HEK293 (cell line): ENCODE data around the gene WAC.

Source experiments
- CTCF ChIA-PET: fragments of 350-600 bp; formaldehyde crosslinking; extraction: SDS; loops from one replicate; lab custom pipeline; 2021; ENCODE audit warnings: antibody characterized with exemption; lab: Yijun Ruan, JAX
- POLR2A ChIA-PET: fragments of 300-600 bp; formaldehyde crosslinking; extraction: SDS; loops from one replicate; lab custom pipeline; 2020; ENCODE audit warnings: antibody characterized with exemption, inconsistent platforms; lab: Yijun Ruan, JAX
- H3K27ac ChIP-seq: fragments of 200-500 bp; sonication (Bioruptor generic); 2 replicates; pipeline ENCODE4 v1.5.1; 2014; ENCODE audit warnings: low read depth, low read length, control low read depth, inconsistent platforms; ENCODE audit errors: extremely low read depth
- H3K36me3 ChIP-seq, 2 experiments: fragments of 200-500 bp in 1 of 2; sonication (Bioruptor generic) in 1 of 2; 1 replicate in 1 of 2; 2 replicates in 1 of 2; pipeline ENCODE4 v1.5.1; 2014 to 2017; ENCODE audit warnings: inconsistent platforms in 2 of 2, low read length in 2 of 2; ENCODE audit not compliant: control insufficient read depth in 2 of 2, insufficient read depth in 1 of 2
- H3K4me1 ChIP-seq: fragments of 200-500 bp; sonication (Bioruptor generic); 2 replicates; pipeline ENCODE4 v1.5.1; 2014; ENCODE audit warnings: mild to moderate bottlenecking, low read length, inconsistent platforms; ENCODE audit not compliant: control insufficient read depth, insufficient read depth
- H3K4me3 ChIP-seq: 2 replicates; pipeline ENCODE4 v1.5.1; 2011; ENCODE audit warnings: low read depth, mild to moderate bottlenecking, control low read depth, low read length, moderate library complexity
- H3K9me3 ChIP-seq: fragments of 200-500 bp; sonication (Bioruptor generic); 2 replicates; pipeline ENCODE4 v1.5.1; 2014; ENCODE audit warnings: low read depth, low read length, inconsistent platforms; ENCODE audit not compliant: control insufficient read depth, insufficient read depth
- KLF9 ChIP-seq: fragments of 450-650 bp; formaldehyde crosslinking; IDR thresholded peaks from 2 replicates; pipeline ENCODE4 v1.5.1; 2016; ENCODE audit warnings: missing biosample characterization, missing genetic modification characterization, low read depth
- MYNN ChIP-seq: fragments of 450-650 bp; formaldehyde crosslinking; IDR thresholded peaks from 2 replicates; pipeline ENCODE4 v1.5.1; 2016; ENCODE audit warnings: missing biosample characterization, missing genetic modification characterization, borderline replicate concordance
- OVOL3 ChIP-seq: fragments of 450-650 bp; formaldehyde crosslinking; IDR thresholded peaks from 2 replicates; pipeline ENCODE4 v1.5.1; 2016; ENCODE audit warnings: missing biosample characterization, missing genetic modification characterization
- PRDM6 ChIP-seq: fragments of 450-650 bp; formaldehyde crosslinking; IDR thresholded peaks from 2 replicates; pipeline ENCODE4 v1.5.1; 2017; ENCODE audit warnings: missing biosample characterization, missing genetic modification characterization
- ZNF155 ChIP-seq: fragments of 450-650 bp; formaldehyde crosslinking; IDR thresholded peaks from 2 replicates; pipeline ENCODE4 v1.5.1; 2016; ENCODE audit warnings: missing biosample characterization, missing genetic modification characterization
- ZNF169 ChIP-seq: fragments of 450-650 bp; formaldehyde crosslinking; IDR thresholded peaks from 2 replicates; pipeline ENCODE4 v1.5.1; 2016; ENCODE audit warnings: missing biosample characterization, missing genetic modification characterization
- ZNF248 ChIP-seq: fragments of 450-650 bp; formaldehyde crosslinking; IDR thresholded peaks from 2 replicates; pipeline ENCODE4 v1.5.1; 2017; ENCODE audit warnings: missing biosample characterization, missing genetic modification characterization
- ZNF324 ChIP-seq: fragments of 450-650 bp; formaldehyde crosslinking; IDR thresholded peaks from 2 replicates; pipeline ENCODE4 v1.5.1; 2016; ENCODE audit warnings: missing biosample characterization, missing genetic modification characterization
- ZNF416 ChIP-seq: fragments of 450-650 bp; formaldehyde crosslinking; IDR thresholded peaks from 2 replicates; pipeline ENCODE4 v1.5.1; 2016; ENCODE audit warnings: missing biosample characterization, missing genetic modification characterization
- ZNF571 ChIP-seq: fragments of 450-650 bp; formaldehyde crosslinking; IDR thresholded peaks from 2 replicates; pipeline ENCODE4 v1.5.0; 2017; ENCODE audit warnings: missing biosample characterization, missing genetic modification characterization
- ZNF596 ChIP-seq: fragments of 450-650 bp; IDR thresholded peaks from 2 replicates; pipeline ENCODE4 v1.5.0; 2018; ENCODE audit warnings: missing biosample characterization, mild to moderate bottlenecking, missing genetic modification characterization, moderate library complexity
- ZNF629 ChIP-seq: fragments of 450-650 bp; formaldehyde crosslinking; IDR thresholded peaks from 2 replicates; pipeline ENCODE4 v1.5.1; 2017; ENCODE audit warnings: missing biosample characterization, missing genetic modification characterization
- TF ChIP-seq, protein P1 (sequence below): fragments of 450-650 bp; formaldehyde crosslinking; IDR thresholded peaks from 2 replicates; pipeline ENCODE4 v1.5.1; 2016; ENCODE audit warnings: missing biosample characterization, missing genetic modification characterization
- TF ChIP-seq, protein P2 (sequence below): fragments of 450-650 bp; formaldehyde crosslinking; IDR thresholded peaks from 2 replicates; pipeline ENCODE4 v1.5.1; 2016; ENCODE audit warnings: missing biosample characterization, missing genetic modification characterization
- TF ChIP-seq, protein P3 (sequence below): fragments of 450-650 bp; formaldehyde crosslinking; IDR thresholded peaks from 2 replicates; pipeline ENCODE4 v1.5.1; 2016; ENCODE audit warnings: missing biosample characterization, missing genetic modification characterization

Gene WAC

GRCh38 chr10:28595613-28596012 is 62.7 kb downstream of the WAC start:
- peaks cover 37 to 68% of the 10 kb centered on the region in 2 experiments for H3K36me3 ChIP-seq
- POLR2A ChIA-PET, result no interaction called here
- CTCF ChIA-PET, result no interaction called here
- no peaks in the 10 kb centered on the region for H3K9me3 ChIP-seq
- H3K4me3 ChIP-seq, result no peak overlapping the region
- no peaks in the 10 kb centered on the region for H3K4me1 ChIP-seq
- TF ChIP-seq ZNF596 (tag by site-specific recombination) (no peak), OVOL3 (tag by site-specific recombination) (no peak), PRDM6 (no peak), ZNF155 (tag by site-specific recombination) (no peak), ZNF169 (tag by site-specific recombination) (no peak), ZNF416 (tag by site-specific recombination) (no peak), ZNF324 (tag by site-specific recombination) (no peak), KLF9 (tag by site-specific recombination) (no peak), ZNF571 (tag by site-specific recombination) (no peak), ZNF629 (tag by site-specific recombination) (no peak)
- TF ChIP-seq, protein P1, sequence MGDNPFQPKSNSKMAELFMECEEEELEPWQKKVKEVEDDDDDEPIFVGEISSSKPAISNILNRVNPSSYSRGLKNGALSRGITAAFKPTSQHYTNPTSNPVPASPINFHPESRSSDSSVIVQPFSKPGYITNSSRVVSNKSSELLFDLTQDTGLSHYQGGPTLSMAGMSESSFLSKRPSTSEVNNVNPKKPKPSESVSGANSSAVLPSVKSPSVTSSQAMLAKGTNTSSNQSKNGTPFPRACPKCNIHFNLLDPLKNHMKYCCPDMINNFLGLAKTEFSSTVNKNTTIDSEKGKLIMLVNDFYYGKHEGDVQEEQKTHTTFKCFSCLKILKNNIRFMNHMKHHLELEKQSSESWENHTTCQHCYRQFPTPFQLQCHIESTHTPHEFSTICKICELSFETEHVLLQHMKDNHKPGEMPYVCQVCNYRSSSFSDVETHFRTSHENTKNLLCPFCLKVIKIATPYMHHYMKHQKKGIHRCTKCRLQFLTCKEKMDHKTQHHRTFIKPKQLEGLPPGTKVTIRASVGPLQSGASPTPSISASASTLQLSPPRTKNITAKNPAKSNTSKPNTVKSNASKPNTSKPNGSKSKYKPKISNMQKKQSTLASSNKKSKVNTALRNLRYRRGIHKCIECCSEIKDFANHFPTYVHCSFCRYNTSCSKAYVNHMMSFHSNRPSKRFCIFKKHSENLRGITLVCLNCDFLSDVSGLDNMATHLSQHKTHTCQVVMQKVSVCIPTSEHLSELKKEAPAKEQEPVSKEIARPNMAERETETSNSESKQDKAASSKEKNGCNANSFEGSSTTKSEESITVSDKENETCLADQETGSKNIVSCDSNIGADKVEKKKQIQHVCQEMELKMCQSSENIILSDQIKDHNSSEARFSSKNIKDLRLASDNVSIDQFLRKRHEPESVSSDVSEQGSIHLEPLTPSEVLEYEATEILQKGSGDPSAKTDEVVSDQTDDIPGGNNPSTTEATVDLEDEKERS (tag by site-specific recombination), result no peak
- TF ChIP-seq, protein P2, sequence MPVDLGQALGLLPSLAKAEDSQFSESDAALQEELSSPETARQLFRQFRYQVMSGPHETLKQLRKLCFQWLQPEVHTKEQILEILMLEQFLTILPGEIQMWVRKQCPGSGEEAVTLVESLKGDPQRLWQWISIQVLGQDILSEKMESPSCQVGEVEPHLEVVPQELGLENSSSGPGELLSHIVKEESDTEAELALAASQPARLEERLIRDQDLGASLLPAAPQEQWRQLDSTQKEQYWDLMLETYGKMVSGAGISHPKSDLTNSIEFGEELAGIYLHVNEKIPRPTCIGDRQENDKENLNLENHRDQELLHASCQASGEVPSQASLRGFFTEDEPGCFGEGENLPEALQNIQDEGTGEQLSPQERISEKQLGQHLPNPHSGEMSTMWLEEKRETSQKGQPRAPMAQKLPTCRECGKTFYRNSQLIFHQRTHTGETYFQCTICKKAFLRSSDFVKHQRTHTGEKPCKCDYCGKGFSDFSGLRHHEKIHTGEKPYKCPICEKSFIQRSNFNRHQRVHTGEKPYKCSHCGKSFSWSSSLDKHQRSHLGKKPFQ (tag by site-specific recombination), result no peak
- TF ChIP-seq, protein P3, sequence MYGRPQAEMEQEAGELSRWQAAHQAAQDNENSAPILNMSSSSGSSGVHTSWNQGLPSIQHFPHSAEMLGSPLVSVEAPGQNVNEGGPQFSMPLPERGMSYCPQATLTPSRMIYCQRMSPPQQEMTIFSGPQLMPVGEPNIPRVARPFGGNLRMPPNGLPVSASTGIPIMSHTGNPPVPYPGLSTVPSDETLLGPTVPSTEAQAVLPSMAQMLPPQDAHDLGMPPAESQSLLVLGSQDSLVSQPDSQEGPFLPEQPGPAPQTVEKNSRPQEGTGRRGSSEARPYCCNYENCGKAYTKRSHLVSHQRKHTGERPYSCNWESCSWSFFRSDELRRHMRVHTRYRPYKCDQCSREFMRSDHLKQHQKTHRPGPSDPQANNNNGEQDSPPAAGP (tag by site-specific recombination), result no peak
- no peak overlapping the region for H3K27ac ChIP-seq

GRCh38 chr10:28600056-28600455 is 67.1 kb downstream of the WAC start:
- no peaks in the 10 kb centered on the region for H3K9me3 ChIP-seq
- POLR2A ChIA-PET, result no interaction called here
- no peak for TF ChIP-seq ZNF248 (tag by site-specific recombination)
- H3K27ac ChIP-seq, result no peak overlapping the region
- peaks cover 15 to 58% of the 10 kb centered on the region in 2 experiments for H3K36me3 ChIP-seq
- no peaks in the 10 kb centered on the region for H3K4me1 ChIP-seq
- CTCF ChIA-PET, result no interaction called here
- no peak overlapping the region for H3K4me3 ChIP-seq

DNA sequence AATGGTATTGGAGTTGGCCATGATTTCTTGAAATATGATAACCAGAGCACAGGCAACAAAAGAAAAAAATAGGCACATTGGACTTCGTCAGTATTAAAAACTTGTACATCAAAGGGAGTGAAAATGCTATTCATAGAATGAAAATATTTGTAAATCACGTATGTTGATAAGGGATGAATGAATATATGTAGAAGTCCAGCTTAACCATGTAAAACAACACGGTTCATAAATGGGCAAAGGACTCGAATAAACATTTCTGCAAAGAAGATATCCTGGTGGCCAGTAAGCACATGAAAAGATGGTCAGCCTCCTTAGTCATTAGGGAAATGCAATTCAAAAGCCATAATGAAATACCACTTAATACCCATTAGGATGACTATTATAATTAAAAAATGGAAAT is 68.1 kb downstream of the WAC start:
- no peaks in the 10 kb centered on the region for H3K4me1 ChIP-seq
- POLR2A ChIA-PET, result no interaction called here
- H3K36me3 ChIP-seq, result peaks cover 13 to 56% of the 10 kb centered on the region in 2 experiments
- no peak overlapping the region for H3K27ac ChIP-seq
- no peak for TF ChIP-seq MYNN (tag by site-specific recombination)
- CTCF ChIA-PET, result no interaction called here
- H3K4me3 ChIP-seq, result no peak overlapping the region
- no peaks in the 10 kb centered on the region for H3K9me3 ChIP-seq
